ENCODE results near the gene MEDAG. TPM values are rescaled to one million over a fixed set of nuclear protein-coding genes. Genes with fewer than 3 reads are reported as not detected.

MEDAG gene
- total RNA-seq, 1 experiment from 2014 or later, result not detected

DNA sequence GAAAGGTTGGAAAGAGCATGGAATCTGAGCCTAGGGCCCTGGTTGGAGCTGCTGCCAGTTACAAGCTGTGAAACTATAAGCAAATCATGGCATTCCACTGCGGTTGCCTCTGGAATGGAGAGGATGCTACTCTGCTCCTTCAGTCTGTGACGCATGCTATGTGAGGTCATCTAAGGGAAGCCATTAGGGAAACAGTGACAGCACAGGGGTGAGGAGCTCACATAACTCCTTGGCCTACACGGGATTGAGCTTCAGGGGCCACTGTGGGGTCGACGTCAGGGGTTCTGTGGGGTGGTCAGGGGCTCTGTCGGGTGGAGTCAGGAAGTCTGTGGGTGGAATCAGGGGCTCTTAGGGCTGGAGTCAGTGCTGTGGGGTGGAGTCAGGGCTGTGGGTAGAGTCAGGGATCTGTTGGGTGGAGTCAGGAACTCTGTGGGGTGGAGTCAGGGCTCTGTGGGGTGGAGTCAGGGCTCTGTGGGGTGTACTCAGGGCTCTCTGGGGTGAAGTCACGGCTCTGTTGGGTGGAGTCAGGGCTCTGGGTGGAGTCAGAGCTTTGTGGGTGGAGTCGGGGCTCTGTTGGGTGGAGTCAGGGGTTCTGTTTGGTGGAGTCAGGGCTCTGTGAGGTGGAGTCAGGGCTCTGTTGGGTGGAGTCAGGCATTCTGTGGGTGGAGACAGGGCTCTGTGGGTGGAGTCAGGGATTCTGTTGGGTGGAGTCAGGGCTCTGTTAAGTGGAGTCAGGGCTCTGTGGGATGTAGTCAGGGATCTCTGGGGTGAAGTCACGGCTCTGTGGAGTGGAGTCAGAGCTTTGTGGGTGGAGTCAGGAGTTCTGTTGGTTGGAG is 35.8 kb upstream of the MEDAG start:
- intact Hi-C loops (cut with micrococcal nuclease; ENCODE audit: unreplicated experiment), result no loop called here
- Histone ChIP-seq H3K79me2 (ENCODE audit: low read depth) (no peaks in the 10 kb centered on the region), H3K9me3 (ENCODE audit: insufficient read depth, low read depth) (no peaks in the 10 kb centered on the region), H3K4me1 (replicated peaks; ENCODE audit: insufficient read depth) (0 out of 2 replicates have a peak, but pooled peaks cover 4% of the 10 kb centered on the region), H2AFZ (peak overlapping the region; percentile 70), H3K36me3 (ENCODE audit: low read depth) (no peaks in the 10 kb centered on the region), H3K27me3 (ENCODE audit: insufficient read depth, low read depth) (no peaks in the 10 kb centered on the region), H3K9me2 (ENCODE audit: insufficient read depth) (no peaks in the 10 kb centered on the region), H3F3A (ENCODE audit: insufficient read depth, low read depth) (peaks cover 12% of the 10 kb centered on the region; the same call in 1 of the 2 replicates), H4K20me1 (ENCODE audit: insufficient read depth) (no peaks in the 10 kb centered on the region), H3K27ac (peak overlapping the region; percentile 46; the same call in 1 of the 2 replicates), H3K4me2 (peak overlapping the region; percentile 64), H3K4me3 (peak overlapping the region; percentile 40; the same call in 1 of the 2 replicates)
- ChIA-PET CTCF (interaction anchor here (0.9 kb wide), 1 partner anchor 174 kb away, joined by 3 read pairs; no protein-coding TSS in a partner anchor), POLR2A (ENCODE audit: unreplicated experiment) (interaction anchor here (0.6 to 1.0 kb wide), 3 partner anchors 74 to 329 kb away, joined by 3 to 12 read pairs (median 3); partner anchors contain the start of gene B3GLCT)
- DNase-seq, result peak; percentile 78 to 86
- TF ChIP-seq, protein P1, sequence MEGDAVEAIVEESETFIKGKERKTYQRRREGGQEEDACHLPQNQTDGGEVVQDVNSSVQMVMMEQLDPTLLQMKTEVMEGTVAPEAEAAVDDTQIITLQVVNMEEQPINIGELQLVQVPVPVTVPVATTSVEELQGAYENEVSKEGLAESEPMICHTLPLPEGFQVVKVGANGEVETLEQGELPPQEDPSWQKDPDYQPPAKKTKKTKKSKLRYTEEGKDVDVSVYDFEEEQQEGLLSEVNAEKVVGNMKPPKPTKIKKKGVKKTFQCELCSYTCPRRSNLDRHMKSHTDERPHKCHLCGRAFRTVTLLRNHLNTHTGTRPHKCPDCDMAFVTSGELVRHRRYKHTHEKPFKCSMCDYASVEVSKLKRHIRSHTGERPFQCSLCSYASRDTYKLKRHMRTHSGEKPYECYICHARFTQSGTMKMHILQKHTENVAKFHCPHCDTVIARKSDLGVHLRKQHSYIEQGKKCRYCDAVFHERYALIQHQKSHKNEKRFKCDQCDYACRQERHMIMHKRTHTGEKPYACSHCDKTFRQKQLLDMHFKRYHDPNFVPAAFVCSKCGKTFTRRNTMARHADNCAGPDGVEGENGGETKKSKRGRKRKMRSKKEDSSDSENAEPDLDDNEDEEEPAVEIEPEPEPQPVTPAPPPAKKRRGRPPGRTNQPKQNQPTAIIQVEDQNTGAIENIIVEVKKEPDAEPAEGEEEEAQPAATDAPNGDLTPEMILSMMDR (conservative IDR thresholded peaks at IDR 0.05), result no peak
- no peak for TF ChIP-seq EZH2 (IDR thresholded peaks at IDR 0.05; ENCODE audit: low read depth)
- TSS peak; percentile 36 for BruUV-seq (replicated peaks)

DNA sequence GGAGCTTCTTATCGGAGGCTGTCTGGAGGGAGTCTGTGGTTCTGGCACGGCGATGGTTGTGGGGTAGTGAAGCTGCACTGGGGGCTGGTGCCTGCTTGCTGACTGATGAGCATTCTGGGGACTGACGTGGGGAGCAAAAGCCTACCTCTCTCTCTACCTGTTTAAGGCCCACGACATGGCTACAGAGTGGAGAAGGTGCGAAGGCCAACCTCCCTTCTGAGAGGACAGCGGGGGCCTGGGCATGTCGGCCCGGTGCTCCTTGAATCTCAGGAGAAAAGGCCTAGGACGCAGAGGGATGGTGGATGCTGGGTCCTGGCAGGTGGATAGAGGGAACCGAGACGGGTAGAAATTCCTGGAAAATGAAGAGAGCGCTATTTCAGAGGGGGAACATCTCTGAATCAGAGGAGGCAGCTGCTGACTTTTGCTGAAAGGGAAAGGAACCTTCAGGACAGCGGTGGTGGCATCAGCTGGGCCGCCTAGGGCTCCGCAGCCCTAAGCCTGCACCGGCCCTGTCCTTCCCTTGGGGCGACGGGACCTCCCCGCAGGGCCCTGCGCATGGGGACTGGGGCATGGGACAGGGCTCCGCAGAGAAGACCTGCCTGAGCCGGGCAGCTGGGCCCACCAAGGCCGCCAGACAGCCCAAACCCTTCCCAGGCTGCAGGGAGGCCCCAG is 35.0 kb upstream of the MEDAG start:
- CTCF ChIA-PET, result interaction anchor here (0.9 kb wide), 1 partner anchor 174 kb away, joined by 3 read pairs; no protein-coding TSS in a partner anchor

More for the DNA sequence above, 35.0 kb upstream of the MEDAG start:
- no peaks in the 10 kb centered on the region for H4K20me1 ChIP-seq (ENCODE audit: insufficient read depth)
- no peaks in the 10 kb centered on the region for H3K27me3 ChIP-seq (ENCODE audit: insufficient read depth, low read depth)
- POLR2A ChIA-PET (ENCODE audit: unreplicated experiment), result interaction anchor here (0.6 to 1.0 kb wide), 2 partner anchors 75 to 108 kb away, joined by 3 to 12 read pairs; no protein-coding TSS in a partner anchor
- H3K9me2 ChIP-seq (ENCODE audit: insufficient read depth), result no peaks in the 10 kb centered on the region
- H3K27ac ChIP-seq, result no peak overlapping the region
- no peaks in the 10 kb centered on the region for H3K79me2 ChIP-seq (ENCODE audit: low read depth)
- no TSS peak for BruUV-seq (replicated peaks)
- H3K36me3 ChIP-seq (ENCODE audit: low read depth), result no peaks in the 10 kb centered on the region
- TF ChIP-seq, protein P1 (conservative IDR thresholded peaks at IDR 0.05), result no peak
- no peak for TF ChIP-seq EZH2 (IDR thresholded peaks at IDR 0.05; ENCODE audit: low read depth)
- DNase-seq, result no peak
- H3K9me3 ChIP-seq (ENCODE audit: insufficient read depth, low read depth), result no peaks in the 10 kb centered on the region
- intact Hi-C loops (cut with micrococcal nuclease; ENCODE audit: unreplicated experiment), result no loop called here
- H2AFZ ChIP-seq, result no peak overlapping the region
- no peak overlapping the region for H3K4me3 ChIP-seq
- no peaks in the 10 kb centered on the region for H3K4me1 ChIP-seq (replicated peaks; ENCODE audit: insufficient read depth)
- H3K4me2 ChIP-seq, result peak overlapping the region; percentile 64; the same call in 1 of the 2 replicates
- peaks cover 12% of the 10 kb centered on the region; the same call in 1 of the 2 replicates for H3F3A ChIP-seq (ENCODE audit: insufficient read depth, low read depth)

Measured in PC-9 (cell line).